HepG2 (cell line): ENCODE data around the gene DOK4. TPM values are rescaled to one million over a fixed set of nuclear protein-coding genes. Genes with fewer than 3 reads are reported as not detected.

Source experiments
- CENPBD1 ChIP-seq: sonication (generic); formaldehyde crosslinking; IDR thresholded peaks from 2 replicates; pipeline ENCODE4 v1.8.0; 2022; ENCODE audit warnings: missing genetic modification reagents, low read depth, mild to moderate bottlenecking, borderline replicate concordance
- CHD2 ChIP-seq: IDR thresholded peaks from 2 replicates; pipeline ENCODE4 v1.6.1; 2011; ENCODE audit warnings: low read depth, low read length, improper control_type of control experiment
- GTF3A ChIP-seq: sonication (generic); formaldehyde crosslinking; conservative IDR thresholded peaks from 2 replicates; pipeline ENCODE4 v1.4.0; 2020; ENCODE audit warnings: mild to moderate bottlenecking, missing genetic modification reagents
- HDAC1 ChIP-seq: sonication (generic); formaldehyde crosslinking; IDR thresholded peaks from 2 replicates; pipeline ENCODE4 v1.5.1; 2020; ENCODE audit warnings: mild to moderate bottlenecking, missing genetic modification reagents
- LCORL ChIP-seq, 2 experiments: fragments of 450-650 bp in 1 of 2; sonication (generic) in 1 of 2; formaldehyde crosslinking in 1 of 2; IDR thresholded peaks; 2 replicates each; pipeline versions ENCODE4 v1.5.0 to v1.6.1; 2017 to 2020; ENCODE audit warnings: antibody characterized with exemption in 1 of 2, missing genetic modification reagents in 1 of 2
- MLLT10 ChIP-seq: sonication (generic); formaldehyde crosslinking; IDR thresholded peaks from 2 replicates; pipeline ENCODE4 v1.4.0; 2020; ENCODE audit warnings: missing genetic modification reagents
- NFIC ChIP-seq: IDR thresholded peaks from 2 replicates; pipeline ENCODE4 v1.6.1; 2012; ENCODE audit warnings: mild to moderate bottlenecking, low read length, inconsistent platforms
- SRSF4 ChIP-seq: fragments of 200-400 bp; formaldehyde crosslinking; IDR thresholded peaks from one replicate; pipeline ENCODE4 v1.6.1; 2018; ENCODE audit warnings: mild to moderate bottlenecking, low read depth, low read length, moderate library complexity; ENCODE audit not compliant: poor library complexity, severe bottlenecking
- ZBED4 ChIP-seq: sonication (generic); formaldehyde crosslinking; IDR thresholded peaks from 2 replicates; pipeline ENCODE4 v1.4.0; 2020; ENCODE audit warnings: missing genetic modification reagents, borderline replicate concordance
- ZFAT ChIP-seq: sonication (generic); formaldehyde crosslinking; conservative IDR thresholded peaks from 2 replicates; pipeline ENCODE4 v1.8.1; 2023; ENCODE audit warnings: missing genetic modification reagents, inconsistent platforms
- ZFP36 ChIP-seq: fragments of 150-350 bp; IDR thresholded peaks from 2 replicates; pipeline ENCODE4 v1.6.1; 2018; ENCODE audit warnings: borderline replicate concordance, low read length, low read depth; ENCODE audit not compliant: partially characterized antibody
- ZNF235 ChIP-seq: sonication (generic); formaldehyde crosslinking; IDR thresholded peaks from 2 replicates; pipeline ENCODE4 v1.8.1; 2023; ENCODE audit warnings: mild to moderate bottlenecking, missing genetic modification reagents, borderline replicate concordance
- ZNF251 ChIP-seq: sonication (generic); formaldehyde crosslinking; IDR thresholded peaks from 2 replicates; pipeline ENCODE4 v1.9.0; 2021; ENCODE audit warnings: mild to moderate bottlenecking, missing genetic modification reagents
- ZNF383 ChIP-seq: sonication (generic); formaldehyde crosslinking; IDR thresholded peaks from 2 replicates; pipeline ENCODE4 v1.4.0; 2020; ENCODE audit warnings: missing genetic modification reagents, mild to moderate bottlenecking, borderline replicate concordance
- ZNF407 ChIP-seq: sonication (generic); formaldehyde crosslinking; IDR thresholded peaks from one replicate; pipeline ENCODE4 v1.5.1; 2020; ENCODE audit warnings: mild to moderate bottlenecking, missing genetic modification reagents; ENCODE audit errors: not compliant biosample characterization
- ZNF552 ChIP-seq: sonication (generic); formaldehyde crosslinking; IDR thresholded peaks from 2 replicates; pipeline ENCODE4 v1.9.0; 2022; ENCODE audit warnings: missing genetic modification reagents, mild to moderate bottlenecking, borderline replicate concordance
- polyA plus RNA-seq, 8 experiments: library from polyadenylated mRNA; depleted of rRNA in 3 of 8; stranded (reverse) in 7 of 8; unstranded in 1 of 8; fragments of >200 nt; fragmentation: Illumina TruSeq in 4 of 8; extraction: Trizol in 4 of 8; gene quantifications; 2 replicates each; pipeline versions ENCODE4 v1.2.1 to v1.2.3, GENCODE V29; 2011 to 2016; ENCODE audit warnings: low read depth in 4 of 8, missing spikeins in 1 of 8, mixed read lengths in 1 of 8; ENCODE audit not compliant: insufficient read depth in 1 of 8
- total RNA-seq, 5 experiments: library from RNA; depleted of rRNA; stranded (reverse); fragments of >200 nt; fragmentation: Illumina TruSeq; extraction: Trizol; gene quantifications; 2 replicates each; pipeline ENCODE4 v1.2.3, GENCODE V29; 2016; ENCODE audit warnings: low read depth in 1 of 5

DOK4 gene
- total and polyA plus RNA-seq, 2 of the 13 experiments (the other 11 are each of a cell fraction or from before 2014, with no cell fraction given), result 52.7 to 70.0 TPM

GRCh38 chr16:57462209-57462977 is 23.9 kb downstream of the DOK4 start, which contains the start of gene POLR2C (continued):
- no peak for TF ChIP-seq ZNF407 (CRISPR knock-in tag)
- no peak for TF ChIP-seq ZNF251
- TF ChIP-seq ZNF383 (CRISPR knock-in tag), result no peak
- no peak for TF ChIP-seq ZFP36
- TF ChIP-seq MLLT10, result no peak
- no peak for TF ChIP-seq LCORL (IDR thresholded peaks at IDR 0.05)
- TF ChIP-seq LCORL (CRISPR knock-in tag; IDR thresholded peaks at IDR 0.05), result peak; percentile 77
- TF ChIP-seq SRSF4, result no peak
- no peak for TF ChIP-seq CENPBD1
- peak; percentile 94; the same call in 1 of the 2 replicates for TF ChIP-seq ZNF552 (CRISPR knock-in tag)
- no peak for TF ChIP-seq GTF3A (CRISPR knock-in tag)
- TF ChIP-seq ZBED4 (CRISPR knock-in tag), result peak; percentile 91
- no peak for TF ChIP-seq ZNF235 (CRISPR knock-in tag)
- TF ChIP-seq ZFAT, result no peak
- TF ChIP-seq CHD2, result no peak; the same call in 1 of the 2 replicates
- peak; percentile 96 for TF ChIP-seq HDAC1 (CRISPR knock-in tag)
- no peak; the same call in 1 of the 2 replicates for TF ChIP-seq NFIC
